Panc1 (cell line): ENCODE data around the gene ASTN2. TPM values are rescaled to one million over a fixed set of nuclear protein-coding genes. Genes with fewer than 3 reads are reported as not detected.

ENCODE experiments used
- ATAC-seq: fragments of 200-7000 bp; cut with Tn5 transposase; 2 replicates; pipeline ENCODE4 v1.9.1; 2020; ENCODE audit warnings: mild to moderate bottlenecking, moderate library complexity
- BruUV-seq: library from RNA; stranded (reverse); fragments of 400-500 nt; replicated peaks from 2 replicates; lab custom pipeline; 2021; lab: Mats Ljungman, UMichigan
- CTCF ChIA-PET: fragments of 300-600 bp; sonication (Branson Sonifier 250); formaldehyde crosslinking; loops from one replicate; lab custom pipeline; 2022; ENCODE audit warnings: antibody characterized with exemption; lab: Charles Lee
- POLR2A ChIA-PET: fragments of 300-600 bp; sonication (Branson Sonifier 250); formaldehyde crosslinking; loops from one replicate; lab custom pipeline; 2022; ENCODE audit warnings: antibody characterized with exemption; lab: Charles Lee
- DNase-seq: peaks from one replicate; pipeline ENCODE4 v3.0.0-alpha.2; 2010; ENCODE audit warnings: low read depth, low spot score
- H3K27ac ChIP-seq: 2 replicates; pipeline ENCODE4 v1.5.1; 2011; ENCODE audit warnings: mild to moderate bottlenecking, low read length, inconsistent platforms
- H3K27me3 ChIP-seq: fragments of 200-500 bp; sonication (Bioruptor generic); 2 replicates; pipeline ENCODE4 v1.6.0; 2014; ENCODE audit warnings: low read length, inconsistent platforms; ENCODE audit not compliant: control insufficient read depth, insufficient read depth
- H3K36me3 ChIP-seq: fragments of 200-500 bp; sonication (Bioruptor generic); 2 replicates; pipeline ENCODE4 v1.5.1; 2014; ENCODE audit warnings: inconsistent platforms, mild to moderate bottlenecking, low read length, moderate library complexity; ENCODE audit not compliant: control insufficient read depth, insufficient read depth
- H3K4me1 ChIP-seq: 2 replicates; pipeline ENCODE4 v1.5.1; 2011; ENCODE audit warnings: inconsistent platforms, mild to moderate bottlenecking, low read length, moderate library complexity; ENCODE audit not compliant: control insufficient read depth, insufficient read depth
- H3K4me3 ChIP-seq, 2 experiments: 2 replicates each; pipeline ENCODE4 v1.5.1; 2011 to 2012; ENCODE audit warnings: low read depth in 2 of 2, low read length in 2 of 2, mild to moderate bottlenecking in 2 of 2, inconsistent platforms in 1 of 2, moderate library complexity in 1 of 2
- H3K9me3 ChIP-seq: fragments of 200-500 bp; sonication (Bioruptor generic); 2 replicates; pipeline ENCODE4 v1.5.1; 2014; ENCODE audit warnings: low read depth, mild to moderate bottlenecking, inconsistent platforms, low read length, moderate library complexity; ENCODE audit not compliant: control insufficient read depth, insufficient read depth
- POLR2AphosphoS5 ChIP-seq: IDR thresholded peaks from 2 replicates; pipeline ENCODE4 v1.6.1; 2012; ENCODE audit warnings: mild to moderate bottlenecking, low read depth, low read length, moderate library complexity
- SIN3A ChIP-seq: IDR thresholded peaks from 2 replicates; pipeline ENCODE4 v1.6.1; 2012; ENCODE audit warnings: low read depth, mild to moderate bottlenecking, low read length, moderate library complexity, borderline replicate concordance; ENCODE audit not compliant: insufficient read depth
- TCF7L2 ChIP-seq: IDR thresholded peaks from 2 replicates; pipeline ENCODE4 v1.6.1; 2011; ENCODE audit warnings: mild to moderate bottlenecking, low read depth, low read length, inconsistent platforms
- in situ Hi-C: cut with HindIII; loops from 2 replicates; pipeline ENCODE4 v1.10.0; 2016; ENCODE audit warnings: low sequenced_read_pairs, low pct_unique_long_range_greater_than_20kb
- intact Hi-C: fragments of 100-400 bp; cut with micrococcal nuclease; formaldehyde crosslinking; loops from one replicate; pipeline ENCODE4 v1.10.0; 2022; ENCODE audit not compliant: unreplicated experiment
- total RNA-seq: library from RNA; stranded (reverse); gene quantifications from one replicate; pipeline ENCODE4 v1.2.1, GENCODE V29; 2021; ENCODE audit not compliant: unreplicated experiment
- TF ChIP-seq, protein P1 (sequence below): fragments of 450-650 bp; IDR thresholded peaks from 2 replicates; pipeline ENCODE4 v1.5.1; 2017; ENCODE audit warnings: mild to moderate bottlenecking
- TF ChIP-seq, protein P2 (sequence below), 2 experiments: IDR thresholded peaks; 2 replicates each; pipeline ENCODE4 v1.6.1; 2011 to 2012; ENCODE audit warnings: low read depth in 2 of 2, control low read depth in 1 of 2, low read length in 1 of 2, mild to moderate bottlenecking in 1 of 2, moderate library complexity in 1 of 2; ENCODE audit not compliant: insufficient read depth in 1 of 2

The ASTN2 gene
- total RNA-seq, 1 experiment from 2014 or later = 3.9 TPM

DNA sequence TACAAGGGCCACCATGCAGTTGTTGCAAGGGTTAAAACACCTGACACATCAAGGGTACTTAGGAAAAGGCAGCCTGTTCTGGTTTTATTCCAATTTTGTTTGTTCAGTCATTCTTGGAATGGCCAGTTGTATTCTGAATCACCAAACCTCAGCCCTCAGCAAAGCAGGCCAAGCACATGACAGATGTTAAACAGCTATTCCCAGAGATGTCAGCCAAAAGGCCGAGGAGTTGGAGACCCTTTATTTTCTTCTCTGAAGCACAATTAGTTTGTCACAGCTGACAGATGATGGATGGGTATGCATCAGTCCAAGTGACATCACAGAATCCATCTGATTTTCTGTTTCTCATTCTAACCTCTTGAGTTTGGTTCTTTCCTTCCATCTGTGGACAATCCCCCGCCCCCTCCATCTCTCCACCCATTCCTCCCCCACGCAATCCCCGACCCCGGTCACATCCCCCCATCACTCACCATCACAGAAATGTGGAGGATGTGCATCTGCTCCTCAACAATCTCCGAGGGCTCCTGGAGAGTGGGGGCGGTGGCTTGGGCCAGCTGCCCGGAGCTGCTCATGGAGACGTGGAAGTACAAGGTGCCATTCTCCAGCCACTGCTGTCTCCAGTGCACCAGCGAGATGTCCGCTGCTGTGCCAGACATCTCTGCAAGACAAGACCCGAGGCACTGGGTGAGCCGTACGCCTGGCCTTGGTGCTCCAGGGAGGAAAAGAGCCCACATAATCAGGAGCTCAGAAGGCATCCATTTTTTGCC is 123.8 kb downstream of the ASTN2 start:
- intact Hi-C loops = no loop called here
- Histone ChIP-seq H3K9me3 (no peaks in the 10 kb centered on the region), H3K36me3 (no peaks in the 10 kb centered on the region), H3K27me3 (no peaks in the 10 kb centered on the region), H3K4me1 (no peaks in the 10 kb centered on the region), H3K4me3 (no peak overlapping the region), H3K27ac (no peak overlapping the region)
- POLR2A ChIA-PET = no interaction called here
- CTCF ChIA-PET = no interaction called here
- BruUV-seq = no TSS peak
- no peak for TF ChIP-seq SIN3A
- TF ChIP-seq, protein P1, sequence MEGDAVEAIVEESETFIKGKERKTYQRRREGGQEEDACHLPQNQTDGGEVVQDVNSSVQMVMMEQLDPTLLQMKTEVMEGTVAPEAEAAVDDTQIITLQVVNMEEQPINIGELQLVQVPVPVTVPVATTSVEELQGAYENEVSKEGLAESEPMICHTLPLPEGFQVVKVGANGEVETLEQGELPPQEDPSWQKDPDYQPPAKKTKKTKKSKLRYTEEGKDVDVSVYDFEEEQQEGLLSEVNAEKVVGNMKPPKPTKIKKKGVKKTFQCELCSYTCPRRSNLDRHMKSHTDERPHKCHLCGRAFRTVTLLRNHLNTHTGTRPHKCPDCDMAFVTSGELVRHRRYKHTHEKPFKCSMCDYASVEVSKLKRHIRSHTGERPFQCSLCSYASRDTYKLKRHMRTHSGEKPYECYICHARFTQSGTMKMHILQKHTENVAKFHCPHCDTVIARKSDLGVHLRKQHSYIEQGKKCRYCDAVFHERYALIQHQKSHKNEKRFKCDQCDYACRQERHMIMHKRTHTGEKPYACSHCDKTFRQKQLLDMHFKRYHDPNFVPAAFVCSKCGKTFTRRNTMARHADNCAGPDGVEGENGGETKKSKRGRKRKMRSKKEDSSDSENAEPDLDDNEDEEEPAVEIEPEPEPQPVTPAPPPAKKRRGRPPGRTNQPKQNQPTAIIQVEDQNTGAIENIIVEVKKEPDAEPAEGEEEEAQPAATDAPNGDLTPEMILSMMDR = no peak
- TF ChIP-seq, protein P2, sequence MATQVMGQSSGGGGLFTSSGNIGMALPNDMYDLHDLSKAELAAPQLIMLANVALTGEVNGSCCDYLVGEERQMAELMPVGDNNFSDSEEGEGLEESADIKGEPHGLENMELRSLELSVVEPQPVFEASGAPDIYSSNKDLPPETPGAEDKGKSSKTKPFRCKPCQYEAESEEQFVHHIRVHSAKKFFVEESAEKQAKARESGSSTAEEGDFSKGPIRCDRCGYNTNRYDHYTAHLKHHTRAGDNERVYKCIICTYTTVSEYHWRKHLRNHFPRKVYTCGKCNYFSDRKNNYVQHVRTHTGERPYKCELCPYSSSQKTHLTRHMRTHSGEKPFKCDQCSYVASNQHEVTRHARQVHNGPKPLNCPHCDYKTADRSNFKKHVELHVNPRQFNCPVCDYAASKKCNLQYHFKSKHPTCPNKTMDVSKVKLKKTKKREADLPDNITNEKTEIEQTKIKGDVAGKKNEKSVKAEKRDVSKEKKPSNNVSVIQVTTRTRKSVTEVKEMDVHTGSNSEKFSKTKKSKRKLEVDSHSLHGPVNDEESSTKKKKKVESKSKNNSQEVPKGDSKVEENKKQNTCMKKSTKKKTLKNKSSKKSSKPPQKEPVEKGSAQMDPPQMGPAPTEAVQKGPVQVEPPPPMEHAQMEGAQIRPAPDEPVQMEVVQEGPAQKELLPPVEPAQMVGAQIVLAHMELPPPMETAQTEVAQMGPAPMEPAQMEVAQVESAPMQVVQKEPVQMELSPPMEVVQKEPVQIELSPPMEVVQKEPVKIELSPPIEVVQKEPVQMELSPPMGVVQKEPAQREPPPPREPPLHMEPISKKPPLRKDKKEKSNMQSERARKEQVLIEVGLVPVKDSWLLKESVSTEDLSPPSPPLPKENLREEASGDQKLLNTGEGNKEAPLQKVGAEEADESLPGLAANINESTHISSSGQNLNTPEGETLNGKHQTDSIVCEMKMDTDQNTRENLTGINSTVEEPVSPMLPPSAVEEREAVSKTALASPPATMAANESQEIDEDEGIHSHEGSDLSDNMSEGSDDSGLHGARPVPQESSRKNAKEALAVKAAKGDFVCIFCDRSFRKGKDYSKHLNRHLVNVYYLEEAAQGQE (IDR thresholded peaks at IDR 0.05; ENCODE audit: insufficient read depth in 1 of 2, low read depth in 2 of 2, low read length in 1 of 2) = no peak
- TF ChIP-seq TCF7L2 = no peak
- no peak for TF ChIP-seq POLR2AphosphoS5
- no peak for ATAC-seq
- no peak for DNase-seq
- in situ Hi-C loops = no loop called here

DNA sequence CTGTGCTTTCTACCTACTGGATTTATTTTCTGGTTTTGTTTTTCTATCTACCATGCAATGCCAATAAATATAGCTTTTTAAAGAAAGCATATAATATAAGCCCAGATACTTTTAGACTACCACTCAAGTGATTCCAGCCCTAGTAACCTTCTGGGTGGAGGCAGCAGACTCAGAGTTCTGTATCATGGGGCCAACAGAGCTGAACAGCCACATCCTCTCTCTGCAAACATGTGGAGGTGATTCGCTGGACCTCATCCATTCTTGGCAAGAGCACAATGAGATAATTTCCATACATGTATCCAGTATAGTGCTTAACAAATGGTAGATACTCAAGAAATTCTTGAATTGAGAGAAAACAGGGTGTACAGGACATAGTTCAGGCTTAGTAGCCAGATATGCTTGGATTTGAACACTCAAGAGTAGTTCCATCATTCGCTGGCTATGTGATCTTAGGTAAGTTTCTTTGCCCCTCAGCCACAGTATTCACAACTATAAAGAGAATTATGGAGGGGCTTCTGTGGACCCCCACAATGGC is 124.5 kb downstream of the ASTN2 start:
- in situ Hi-C loops (no loop called here), intact Hi-C loops (no loop called here)
- DNase-seq (no peak), ATAC-seq (no peak)
- no peaks in the 10 kb centered on the region for H3K4me1 ChIP-seq
- no peaks in the 10 kb centered on the region for H3K9me3 ChIP-seq
- no peaks in the 10 kb centered on the region for H3K27me3 ChIP-seq
- H3K27ac ChIP-seq = no peak overlapping the region
- H3K4me3 ChIP-seq = no peak overlapping the region
- ChIA-PET CTCF (no interaction called here), POLR2A (no interaction called here)
- TF ChIP-seq, protein P2 (IDR thresholded peaks at IDR 0.05; ENCODE audit: insufficient read depth in 1 of 2, low read depth in 2 of 2, low read length in 1 of 2) = no peak
- TF ChIP-seq TCF7L2 = no peak
- TF ChIP-seq SIN3A = no peak
- no peak for TF ChIP-seq POLR2AphosphoS5
- TF ChIP-seq, protein P1 = no peak
- H3K36me3 ChIP-seq = no peaks in the 10 kb centered on the region
- BruUV-seq = no TSS peak
